IMR-90 (cell line): ENCODE results near the gene RBMS3. TPM values are rescaled to one million over a fixed set of nuclear protein-coding genes. Genes with fewer than 3 reads are reported as not detected.

Source experiments
- ATAC-seq: fragments of 200-7000 bp; cut with Tn5 transposase; 2 replicates; pipeline ENCODE4 v1.9.1; 2020; ENCODE audit warnings: low read depth, mild to moderate bottlenecking, moderate library complexity
- BruUV-seq: library from RNA; stranded (reverse); fragments of 400-500 nt; replicated peaks from 2 replicates; lab custom pipeline; 2021; lab: Mats Ljungman, UMichigan
- CTCF ChIA-PET: fragments of 300-600 bp; formaldehyde crosslinking; extraction: SDS; loops from one replicate; lab custom pipeline; 2021; ENCODE audit warnings: antibody characterized with exemption; lab: Yijun Ruan, JAX
- POLR2A ChIA-PET: fragments of 300-600 bp; sonication (Branson Sonifier 250); formaldehyde crosslinking; loops from one replicate; lab custom pipeline; 2022; ENCODE audit warnings: antibody characterized with exemption; ENCODE audit not compliant: unreplicated experiment; lab: Charles Lee
- DNase-seq: peaks from one replicate; pipeline ENCODE4 v3.0.0; 2013
- H2AFZ ChIP-seq: replicated peaks from 2 replicates; pipeline ENCODE3; 2013; ENCODE audit warnings: low read length, mild to moderate bottlenecking; ENCODE audit not compliant: poor library complexity
- H2AK5ac ChIP-seq: 2 replicates; pipeline ENCODE4 v1.6.1; 2013; ENCODE audit warnings: low read depth, low read length, inconsistent platforms
- H2AK9ac ChIP-seq: replicated peaks from 2 replicates; pipeline ENCODE3; 2013; ENCODE audit warnings: mild to moderate bottlenecking, low read depth, low read length, moderate library complexity; ENCODE audit not compliant: poor library complexity
- H2BK120ac ChIP-seq: 2 replicates; pipeline ENCODE4 v1.6.1; 2013; ENCODE audit warnings: low read depth, low read length, inconsistent platforms
- H2BK15ac ChIP-seq: 3 replicates; pipeline ENCODE4 v1.6.1; 2013; ENCODE audit warnings: low read depth, low read length, inconsistent platforms
- H2BK20ac ChIP-seq: 2 replicates; pipeline ENCODE4 v1.6.1; 2013; ENCODE audit warnings: low read depth, mild to moderate bottlenecking, inconsistent platforms, low read length, moderate library complexity
- H2BK5ac ChIP-seq: 2 replicates; pipeline ENCODE4 v1.6.1; 2013; ENCODE audit warnings: mild to moderate bottlenecking, low read depth, low read length, inconsistent platforms; ENCODE audit not compliant: poor library complexity, severe bottlenecking
- H3K14ac ChIP-seq: replicated peaks from 2 replicates; pipeline ENCODE4 v1.6.1; 2013; ENCODE audit warnings: low read depth, low read length, inconsistent platforms
- H3K18ac ChIP-seq: 2 replicates; pipeline ENCODE4 v1.6.1; 2013; ENCODE audit warnings: low read depth, low read length, control low read depth
- H3K23ac ChIP-seq: 2 replicates; pipeline ENCODE4 v1.6.1; 2013; ENCODE audit warnings: low read depth, low read length, inconsistent platforms
- H3K27ac ChIP-seq: 2 replicates; pipeline ENCODE4 v1.5.1; 2013; ENCODE audit warnings: mild to moderate bottlenecking, control low read depth, low read length; ENCODE audit not compliant: insufficient read depth
- H3K27me3 ChIP-seq: 2 replicates; pipeline ENCODE4 v1.6.1; 2013; ENCODE audit warnings: low read length; ENCODE audit not compliant: control insufficient read depth, insufficient read depth
- H3K36me3 ChIP-seq: 2 replicates; pipeline ENCODE4 v1.6.1; 2013; ENCODE audit warnings: low read length, mixed read lengths; ENCODE audit not compliant: control insufficient read depth, insufficient read depth
- H3K4ac ChIP-seq: 2 replicates; pipeline ENCODE4 v1.6.1; 2013; ENCODE audit warnings: low read depth, low read length, inconsistent platforms
- H3K4me1 ChIP-seq: 2 replicates; pipeline ENCODE4 v1.6.1; 2013; ENCODE audit warnings: low read length, mixed read lengths; ENCODE audit not compliant: control insufficient read depth, insufficient read depth
- H3K4me2 ChIP-seq: 2 replicates; pipeline ENCODE4 v1.6.1; 2013; ENCODE audit warnings: low read depth, mild to moderate bottlenecking, control low read depth, low read length, moderate library complexity
- H3K4me3 ChIP-seq: 2 replicates; pipeline ENCODE4 v1.5.1; 2013; ENCODE audit warnings: low read depth, mild to moderate bottlenecking, control low read depth, low read length, moderate library complexity; ENCODE audit not compliant: insufficient read depth
- H3K56ac ChIP-seq: 2 replicates; pipeline ENCODE4 v1.6.1; 2013; ENCODE audit warnings: low read length, inconsistent platforms; ENCODE audit not compliant: insufficient read depth; ENCODE audit errors: extremely low read depth
- H3K79me1 ChIP-seq, 2 experiments: 2 replicates each; pipeline ENCODE4 v1.6.1; 2013; ENCODE audit warnings: low read length in 2 of 2, inconsistent platforms in 1 of 2, low read depth in 1 of 2
- H3K9ac ChIP-seq: 2 replicates; pipeline ENCODE4 v1.6.1; 2013; ENCODE audit warnings: low read depth, low read length, control low read depth
- H3K9me1 ChIP-seq: 2 replicates; pipeline ENCODE4 v1.6.1; 2013; ENCODE audit warnings: low read length, inconsistent platforms; ENCODE audit not compliant: insufficient read depth
- H3K9me3 ChIP-seq: 2 replicates; pipeline ENCODE4 v1.6.1; 2013; ENCODE audit warnings: low read length; ENCODE audit not compliant: control insufficient read depth, insufficient read depth
- H4K20me1 ChIP-seq: 2 replicates; pipeline ENCODE4 v1.6.1; 2013; ENCODE audit warnings: low read length, inconsistent platforms; ENCODE audit not compliant: insufficient read depth
- H4K5ac ChIP-seq: 2 replicates; pipeline ENCODE4 v1.6.1; 2013; ENCODE audit warnings: mild to moderate bottlenecking, low read depth, low read length, control low read depth
- H4K8ac ChIP-seq, 2 experiments: 2 replicates each; pipeline ENCODE4 v1.6.1; 2013; ENCODE audit warnings: low read depth in 2 of 2, low read length in 2 of 2, control low read depth in 1 of 2, inconsistent platforms in 1 of 2
- H4K91ac ChIP-seq: 2 replicates; pipeline ENCODE4 v1.6.1; 2013; ENCODE audit warnings: low read depth, low read length, inconsistent platforms; ENCODE audit not compliant: insufficient read depth
- BHLHE40 ChIP-seq: fragments of 150-350 bp; IDR thresholded peaks from 2 replicates; pipeline ENCODE4 v1.6.1; 2016; ENCODE audit warnings: mild to moderate bottlenecking, low read depth, low read length
- CEBPB ChIP-seq: IDR thresholded peaks from 2 replicates; pipeline ENCODE4 v1.6.1; 2012; ENCODE audit warnings: low read depth, low read length, improper control_type of control experiment
- CHD1 ChIP-seq: IDR thresholded peaks from 2 replicates; pipeline ENCODE4 v1.6.1; 2012; ENCODE audit warnings: low read depth, low read length, improper control_type of control experiment
- FOS ChIP-seq: fragments of 150-350 bp; IDR thresholded peaks from 2 replicates; pipeline ENCODE4 v1.6.1; 2016; ENCODE audit warnings: low read depth, low read length
- MAFK ChIP-seq: IDR thresholded peaks from 2 replicates; pipeline ENCODE4 v1.6.1; 2012; ENCODE audit warnings: low read depth, low read length, improper control_type of control experiment
- MAZ ChIP-seq: IDR thresholded peaks from 2 replicates; pipeline ENCODE4 v1.6.1; 2012; ENCODE audit warnings: low read depth, mild to moderate bottlenecking, low read length, improper control_type of control experiment, moderate library complexity, borderline replicate concordance
- MXI1 ChIP-seq: IDR thresholded peaks from 2 replicates; pipeline ENCODE4 v1.6.1; 2012; ENCODE audit warnings: low read depth, mild to moderate bottlenecking, low read length, moderate library complexity, borderline replicate concordance
- NFE2L2 ChIP-seq: fragments of 150-350 bp; IDR thresholded peaks from 2 replicates; pipeline ENCODE4 v1.6.1; 2016; ENCODE audit warnings: low read depth, mild to moderate bottlenecking, low read length
- POLR2A ChIP-seq: IDR thresholded peaks from 2 replicates; pipeline ENCODE4 v1.6.1; 2012; ENCODE audit warnings: mild to moderate bottlenecking, low read depth, low read length
- RAD21 ChIP-seq: IDR thresholded peaks from 2 replicates; pipeline ENCODE4 v1.6.1; 2012; ENCODE audit warnings: low read length, improper control_type of control experiment
- RCOR1 ChIP-seq: IDR thresholded peaks from 2 replicates; pipeline ENCODE4 v1.6.1; 2012; ENCODE audit warnings: mild to moderate bottlenecking, low read length, improper control_type of control experiment; ENCODE audit not compliant: insufficient replicate concordance
- RFX5 ChIP-seq: IDR thresholded peaks from 2 replicates; pipeline ENCODE4 v1.8.0; 2012; ENCODE audit warnings: low read depth, mild to moderate bottlenecking, low read length, moderate library complexity
- SMC3 ChIP-seq: fragments of 150-350 bp; IDR thresholded peaks from 2 replicates; pipeline ENCODE4 v1.6.1; 2016; ENCODE audit warnings: low read depth, mild to moderate bottlenecking, antibody characterized with exemption, low read length, moderate library complexity
- USF2 ChIP-seq: fragments of 150-350 bp; IDR thresholded peaks from 2 replicates; pipeline ENCODE4 v1.6.1; 2017; ENCODE audit warnings: mild to moderate bottlenecking, antibody characterized with exemption, low read length, low read depth
- WGBS, 2 experiments: methylation state at CpG; one replicate each; pipeline versions ENCODE4 v1.1.5 to v1.1.7; 2013; ENCODE audit warnings: missing lambda C conversion rate in 2 of 2; ENCODE audit not compliant: insufficient read length in 1 of 2; ENCODE audit errors: extremely low coverage in 2 of 2; 5-methylcytosine and 5-hydroxymethylcytosine counted together
- dilution Hi-C: fragments of 300-500 bp; cut with HindIII; formaldehyde crosslinking; loops from one replicate; pipeline ENCODE4 v1.14.3; 2018; ENCODE audit warnings: low sequenced_read_pairs; ENCODE audit not compliant: unreplicated experiment
- in situ Hi-C: fragments of 300-500 bp; cut with MboI; formaldehyde crosslinking; loops from 3 replicates; pipeline ENCODE4 v1.14.3; 2019; ENCODE audit warnings: low sequenced_read_pairs, inconsistent platforms, mixed read lengths
- intact Hi-C: fragments of 100-400 bp; cut with micrococcal nuclease; formaldehyde crosslinking; loops from 2 replicates; pipeline ENCODE4 v1.10.0; 2022
- polyA plus RNA-seq, 3 experiments: library from polyadenylated mRNA; depleted of rRNA; stranded (reverse); fragments of >200 nt; gene quantifications; 2 replicates each; pipeline ENCODE4 v1.2.3, GENCODE V29; 2012; ENCODE audit warnings: low replicate concordance in 1 of 3
- total RNA-seq: library from RNA; depleted of rRNA; stranded (reverse); fragments of >200 nt; gene quantifications from 2 replicates; pipeline ENCODE4 v1.2.3, GENCODE V29; 2012
- TF ChIP-seq, protein P1 (sequence below): conservative IDR thresholded peaks from 2 replicates; pipeline ENCODE4 v1.5.1; 2012; ENCODE audit warnings: mild to moderate bottlenecking, low read depth, low read length, improper control_type of control experiment

RBMS3 gene
- total and polyA plus RNA-seq, 2 of the 4 experiments (the other 2 are of a cell fraction), result 15.2 to 127 TPM

DNA sequence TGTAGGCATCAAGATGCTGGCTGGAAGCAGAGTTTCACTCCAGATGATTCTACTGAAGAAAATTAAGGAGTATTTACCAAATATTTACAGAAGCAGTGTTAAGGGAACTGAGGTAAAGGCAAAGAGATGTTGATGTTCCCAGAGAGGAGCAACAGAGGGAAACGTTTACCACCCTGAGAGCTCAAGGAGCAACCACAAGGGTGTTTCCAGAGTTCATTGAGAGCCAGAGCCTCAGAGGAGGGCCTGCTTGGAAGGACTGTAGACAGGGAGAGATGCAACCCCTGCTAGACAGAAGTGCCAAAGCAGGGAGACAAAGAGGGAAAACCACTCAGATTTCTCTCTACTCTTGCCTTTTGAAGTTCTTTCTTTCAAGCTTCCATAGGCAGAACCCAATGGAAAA, 474.5 kb downstream of the RBMS3 start:
- Histone ChIP-seq H3K79me1 (peaks cover 8 to 19% of the 10 kb centered on the region in 2 experiments), H2AK9ac (no peak overlapping the region), H2BK5ac (no peak overlapping the region), H3K4me2 (no peak overlapping the region), H2BK20ac (0 out of 2 replicates have a peak overlapping the region, but pooled peaks have one; percentile 8), H3K27me3 (no peaks in the 10 kb centered on the region), H3K56ac (no peak overlapping the region), H2BK120ac (no peak overlapping the region; the same call in 1 of the 2 replicates), H3K23ac (no peak overlapping the region), H4K5ac (no peak overlapping the region), H2AFZ (no peak overlapping the region), H4K91ac (no peak overlapping the region), H2BK15ac (no peak overlapping the region), H3K14ac (peak overlapping the region; percentile 69), H3K4me3 (no peak overlapping the region), H3K36me3 (no peaks in the 10 kb centered on the region; the same call in 1 of the 2 replicates), H3K4ac (no peak overlapping the region), H3K9me1 (peaks cover 6% of the 10 kb centered on the region), H3K9ac (no peak overlapping the region), H2AK5ac (no peak overlapping the region), H3K9me3 (no peaks in the 10 kb centered on the region), H4K20me1 (no peaks in the 10 kb centered on the region), H3K27ac (no peak overlapping the region), H3K4me1 (peaks cover 21% of the 10 kb centered on the region), H3K18ac (peak overlapping the region; percentile 1; the same call in 1 of the 2 replicates), H4K8ac (0 out of 4 replicates have a peak overlapping the region, but pooled peaks of 1 of the 2 experiments have one; percentile 3)
- dilution Hi-C loops, result no loop called here
- no peak for DNase-seq
- POLR2A ChIA-PET, result no interaction called here
- CTCF ChIA-PET, result interaction anchor here (0.6 kb wide), 1 partner anchor 339 kb away, joined by 3 read pairs; no protein-coding TSS in a partner anchor
- no peak for ATAC-seq
- 50% methylated on average over 1 of the region's 1 CpG; no CpG with 5 or more reads in 1 of the 2 experiments for WGBS, 2 experiments
- TF ChIP-seq CEBPB, result no peak
- no peak for TF ChIP-seq CHD1
- no peak for TF ChIP-seq SMC3
- TF ChIP-seq MAFK, result no peak
- no peak for TF ChIP-seq RCOR1
- TF ChIP-seq USF2, result no peak
- TF ChIP-seq, protein P1, sequence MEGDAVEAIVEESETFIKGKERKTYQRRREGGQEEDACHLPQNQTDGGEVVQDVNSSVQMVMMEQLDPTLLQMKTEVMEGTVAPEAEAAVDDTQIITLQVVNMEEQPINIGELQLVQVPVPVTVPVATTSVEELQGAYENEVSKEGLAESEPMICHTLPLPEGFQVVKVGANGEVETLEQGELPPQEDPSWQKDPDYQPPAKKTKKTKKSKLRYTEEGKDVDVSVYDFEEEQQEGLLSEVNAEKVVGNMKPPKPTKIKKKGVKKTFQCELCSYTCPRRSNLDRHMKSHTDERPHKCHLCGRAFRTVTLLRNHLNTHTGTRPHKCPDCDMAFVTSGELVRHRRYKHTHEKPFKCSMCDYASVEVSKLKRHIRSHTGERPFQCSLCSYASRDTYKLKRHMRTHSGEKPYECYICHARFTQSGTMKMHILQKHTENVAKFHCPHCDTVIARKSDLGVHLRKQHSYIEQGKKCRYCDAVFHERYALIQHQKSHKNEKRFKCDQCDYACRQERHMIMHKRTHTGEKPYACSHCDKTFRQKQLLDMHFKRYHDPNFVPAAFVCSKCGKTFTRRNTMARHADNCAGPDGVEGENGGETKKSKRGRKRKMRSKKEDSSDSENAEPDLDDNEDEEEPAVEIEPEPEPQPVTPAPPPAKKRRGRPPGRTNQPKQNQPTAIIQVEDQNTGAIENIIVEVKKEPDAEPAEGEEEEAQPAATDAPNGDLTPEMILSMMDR, result no peak
- TF ChIP-seq FOS, result no peak
- no peak for TF ChIP-seq BHLHE40
- no peak for TF ChIP-seq MAZ
- no peak for TF ChIP-seq RAD21
- TF ChIP-seq MXI1, result no peak
- TF ChIP-seq NFE2L2, result no peak
- TF ChIP-seq RFX5, result no peak
- no peak for TF ChIP-seq POLR2A
- intact Hi-C loops, result loop anchor here (10.0 kb wide), 1 partner anchor 131 kb away; no protein-coding TSS in a partner anchor
- in situ Hi-C loops, result no loop called here
- BruUV-seq, result no TSS peak
